Mesenchymal stem cell (in vitro differentiated cells and primary cell): ENCODE data around the gene FARS2.

ENCODE experiments used
- DNase-seq: peaks from one replicate; pipeline ENCODE4 v3.0.0-alpha.2; 2013
- H2AFZ ChIP-seq: one replicate; pipeline ENCODE4 v1.6.1; 2013; ENCODE audit warnings: low read depth, mild to moderate bottlenecking, control low read depth, inconsistent platforms, low read length, moderate library complexity
- H2AK5ac ChIP-seq: 2 replicates; pipeline ENCODE4 v1.6.1; 2013; ENCODE audit warnings: low read length, moderate library complexity, mild to moderate bottlenecking, inconsistent platforms; ENCODE audit not compliant: severe bottlenecking
- H2BK120ac ChIP-seq: one replicate; pipeline ENCODE4 v1.6.1; 2013; ENCODE audit warnings: low read depth, mild to moderate bottlenecking, inconsistent platforms, low read length, moderate library complexity
- H2BK12ac ChIP-seq, 2 experiments: one replicate each; pipeline ENCODE4 v1.6.1; 2013; ENCODE audit warnings: inconsistent platforms in 2 of 2, low read length in 2 of 2, mild to moderate bottlenecking in 2 of 2, moderate library complexity in 2 of 2, control low read depth in 1 of 2
- H2BK15ac ChIP-seq: one replicate; pipeline ENCODE4 v1.6.1; 2013; ENCODE audit warnings: mild to moderate bottlenecking, low read depth, inconsistent platforms; ENCODE audit not compliant: poor library complexity, severe bottlenecking
- H2BK5ac ChIP-seq: 2 replicates; pipeline ENCODE4 v1.6.1; 2013; ENCODE audit warnings: low read depth, mild to moderate bottlenecking, low read length, control low read depth, inconsistent platforms; ENCODE audit not compliant: poor library complexity, severe bottlenecking
- H3K14ac ChIP-seq, 2 experiments: one replicate each; pipeline ENCODE4 v1.6.1; 2013; ENCODE audit warnings: inconsistent platforms in 2 of 2, low read length in 2 of 2, control low read depth in 1 of 2, mild to moderate bottlenecking in 1 of 2, moderate library complexity in 1 of 2
- H3K18ac ChIP-seq, 2 experiments: one replicate each; pipeline ENCODE4 v1.6.1; 2013; ENCODE audit warnings: inconsistent platforms in 2 of 2, low read length in 2 of 2, control low read depth in 1 of 2, low read depth in 1 of 2, mild to moderate bottlenecking in 1 of 2
- H3K23ac ChIP-seq, 2 experiments: one replicate each; pipeline ENCODE4 v1.6.1; 2013; ENCODE audit warnings: inconsistent platforms in 2 of 2, low read length in 2 of 2, mild to moderate bottlenecking in 2 of 2, moderate library complexity in 2 of 2, control low read depth in 1 of 2
- H3K27ac ChIP-seq: 2 replicates; pipeline ENCODE4 v1.5.1; 2013; ENCODE audit warnings: mild to moderate bottlenecking, moderate library complexity, low read length, control low read depth, inconsistent platforms; ENCODE audit not compliant: poor library complexity, severe bottlenecking
- H3K27me3 ChIP-seq, 2 experiments: 2 replicates each; pipeline versions ENCODE4 v1.6.1 to v1.7.0; 2013; ENCODE audit warnings: low read length in 2 of 2, mild to moderate bottlenecking in 2 of 2, moderate library complexity in 2 of 2, control low read depth in 1 of 2, inconsistent platforms in 1 of 2; ENCODE audit not compliant: control insufficient read depth in 1 of 2, insufficient read depth in 1 of 2
- H3K36me3 ChIP-seq, 2 experiments: 2 replicates each; pipeline versions ENCODE4 v1.6.1 to v1.7.0; 2013; ENCODE audit warnings: low read length in 2 of 2, control low read depth in 1 of 2, inconsistent platforms in 1 of 2, low read depth in 1 of 2, mild to moderate bottlenecking in 1 of 2; ENCODE audit not compliant: insufficient read depth in 2 of 2, control insufficient read depth in 1 of 2
- H3K4ac ChIP-seq, 2 experiments: one replicate each; pipeline ENCODE4 v1.6.1; 2013; ENCODE audit warnings: inconsistent platforms in 2 of 2, low read length in 2 of 2, mild to moderate bottlenecking in 2 of 2, moderate library complexity in 2 of 2, control low read depth in 1 of 2, low read depth in 1 of 2
- H3K4me1 ChIP-seq: 2 replicates; pipeline ENCODE4 v1.6.1; 2013; ENCODE audit warnings: low read depth, low read length, control low read depth; ENCODE audit not compliant: control insufficient read depth, insufficient read depth
- H3K4me2 ChIP-seq: 2 replicates; pipeline ENCODE4 v1.6.1; 2013; ENCODE audit warnings: low read length, mild to moderate bottlenecking, inconsistent platforms; ENCODE audit not compliant: poor library complexity, severe bottlenecking
- H3K4me3 ChIP-seq, 2 experiments: 2 replicates each; pipeline versions ENCODE4 v1.5.1 to v1.7.0; 2013; ENCODE audit warnings: low read length in 2 of 2, mild to moderate bottlenecking in 2 of 2, control low read depth in 1 of 2, low read depth in 1 of 2; ENCODE audit not compliant: insufficient read depth in 1 of 2
- H3K79me1 ChIP-seq: replicated peaks from 2 replicates; pipeline ENCODE4 v1.6.1; 2013; ENCODE audit warnings: mild to moderate bottlenecking, control low read depth, low read length, inconsistent platforms; ENCODE audit not compliant: poor library complexity, severe bottlenecking
- H3K9ac ChIP-seq: 2 replicates; pipeline ENCODE4 v1.7.0; 2013; ENCODE audit warnings: mild to moderate bottlenecking, low read length, moderate library complexity
- H3K9me3 ChIP-seq: 2 replicates; pipeline ENCODE4 v1.7.0; 2013; ENCODE audit warnings: mild to moderate bottlenecking, low read length; ENCODE audit not compliant: control insufficient read depth
- H4K8ac ChIP-seq: one replicate; pipeline ENCODE4 v1.6.1; 2013; ENCODE audit warnings: inconsistent platforms, mild to moderate bottlenecking, low read length, moderate library complexity
- H4K91ac ChIP-seq: one replicate; pipeline ENCODE4 v1.6.1; 2013; ENCODE audit warnings: mild to moderate bottlenecking, low read length, inconsistent platforms
- WGBS: methylation state at CpG from one replicate; pipeline ENCODE4 v1.1.7; 2013; ENCODE audit warnings: mixed read lengths; 5-methylcytosine and 5-hydroxymethylcytosine counted together

FARS2 gene

DNA sequence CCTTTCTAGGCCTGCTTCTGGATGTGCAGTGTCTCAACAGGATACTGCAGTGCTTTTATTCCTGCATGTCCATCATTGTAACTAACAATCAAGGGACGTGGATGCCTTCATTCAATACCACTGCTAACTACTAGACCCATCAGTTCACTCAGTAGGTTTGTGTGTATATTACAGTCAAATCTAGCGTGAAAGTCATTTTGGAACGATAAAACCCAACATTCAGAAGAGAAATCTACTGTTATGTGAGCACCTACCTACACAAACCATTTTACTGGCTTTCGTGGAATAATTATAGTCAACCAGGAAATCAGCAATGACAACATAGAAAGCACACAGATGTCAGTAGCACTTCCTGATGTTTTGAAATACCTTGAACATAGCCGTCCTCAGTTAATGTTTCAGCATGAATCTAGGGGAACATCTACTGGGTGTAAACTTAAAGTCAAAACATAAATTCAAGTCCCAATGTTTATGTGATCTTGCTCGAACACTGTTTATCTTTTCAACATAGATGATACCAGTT, 270.6 kb downstream of the FARS2 start:
- WGBS = 90% methylated on average over 4 of the region's 6 CpGs
- Histone ChIP-seq H4K91ac (no peak overlapping the region), H3K23ac (no peak overlapping the region), H2BK5ac (no peak overlapping the region), H3K36me3 (no peaks in the 10 kb centered on the region), H3K27me3 (no peaks in the 10 kb centered on the region), H3K4me1 (no peaks in the 10 kb centered on the region), H3K9ac (no peak overlapping the region), H2AK5ac (no peak overlapping the region), H3K18ac (no peak overlapping the region), H4K8ac (no peak overlapping the region), H3K9me3 (no peaks in the 10 kb centered on the region), H3K4me2 (no peak overlapping the region), H2AFZ (no peak overlapping the region), H3K4me3 (no peak overlapping the region), H3K14ac (no peak overlapping the region), H3K79me1 (no peaks in the 10 kb centered on the region), H3K27ac (no peak overlapping the region), H2BK15ac (no peak overlapping the region), H2BK12ac (no peak overlapping the region), H2BK120ac (no peak overlapping the region), H3K4ac (no peak overlapping the region)
- DNase-seq = no peak

DNA sequence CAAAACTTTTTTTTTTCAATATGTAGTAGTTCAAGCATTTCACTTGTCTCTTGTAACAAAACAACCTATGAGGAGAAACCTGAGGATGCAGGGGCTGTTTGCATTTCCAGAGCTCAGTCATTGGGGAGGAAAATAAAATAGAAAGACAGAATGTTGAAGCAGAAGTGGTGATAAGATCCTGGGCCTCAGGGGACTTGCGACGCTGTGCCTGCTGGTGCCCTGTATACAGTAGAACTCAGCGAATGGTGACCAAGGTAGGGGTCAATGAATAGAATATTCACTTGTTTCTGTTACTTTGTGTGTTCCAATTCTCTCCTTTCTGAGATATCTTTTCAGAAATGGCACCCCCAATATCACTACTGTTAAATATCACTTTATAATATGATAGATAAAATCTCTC, 271.6 kb downstream of the FARS2 start:
- Histone ChIP-seq H3K27ac (no peak overlapping the region), H3K9me3 (no peaks in the 10 kb centered on the region), H3K36me3 (no peaks in the 10 kb centered on the region), H2BK15ac (no peak overlapping the region), H2BK120ac (no peak overlapping the region), H3K14ac (no peak overlapping the region), H3K4me2 (no peak overlapping the region), H3K4me3 (no peak overlapping the region), H4K91ac (no peak overlapping the region), H3K18ac (no peak overlapping the region), H2BK12ac (no peak overlapping the region), H3K9ac (no peak overlapping the region), H4K8ac (no peak overlapping the region), H3K27me3 (no peaks in the 10 kb centered on the region), H3K4ac (no peak overlapping the region), H2BK5ac (no peak overlapping the region), H2AK5ac (no peak overlapping the region), H3K4me1 (no peaks in the 10 kb centered on the region), H3K23ac (no peak overlapping the region), H3K79me1 (no peaks in the 10 kb centered on the region), H2AFZ (no peak overlapping the region)
- DNase-seq = no peak
- WGBS = 100% methylated on average over 2 of the region's 3 CpGs

- Histone ChIP-seq H2BK12ac (no peak overlapping the region), H3K79me1 (peaks cover under 1% of the 10 kb centered on the region), H3K9me3 (no peaks in the 10 kb centered on the region), H2BK120ac (no peak overlapping the region), H3K14ac (no peak overlapping the region), H3K18ac (no peak overlapping the region), H3K23ac (no peak overlapping the region), H3K4me2 (no peak overlapping the region), H3K4ac (no peak overlapping the region), H3K9ac (no peak overlapping the region), H3K27me3 (no peaks in the 10 kb centered on the region), H4K8ac (no peak overlapping the region), H4K91ac (no peak overlapping the region), H3K27ac (no peak overlapping the region), H3K4me1 (no peaks in the 10 kb centered on the region), H2AK5ac (no peak overlapping the region), H3K36me3 (peaks cover 0 to under 1% of the 10 kb centered on the region in 2 experiments), H2BK15ac (no peak overlapping the region), H2BK5ac (no peak overlapping the region), H3K4me3 (no peak overlapping the region), H2AFZ (no peak overlapping the region)
- DNase-seq = no peak
- WGBS = 94% methylated on average over 6 of the region's 9 CpGs
Measured at GRCh38 chr6:5534643-5535042, 273.3 kb downstream of the FARS2 start.

- H2AK5ac ChIP-seq = no peak overlapping the region
- no peak overlapping the region for H3K4me2 ChIP-seq
- 100% methylated on average over 1 of the region's 1 CpG for WGBS
- no peak overlapping the region for H2BK12ac ChIP-seq
- H4K8ac ChIP-seq = no peak overlapping the region
- no peak overlapping the region for H3K27ac ChIP-seq
- H2BK5ac ChIP-seq = no peak overlapping the region
- H3K79me1 ChIP-seq = peaks cover 1% of the 10 kb centered on the region
- H3K9me3 ChIP-seq = no peaks in the 10 kb centered on the region
- H3K23ac ChIP-seq = no peak overlapping the region
- H3K4ac ChIP-seq = no peak overlapping the region
- H4K91ac ChIP-seq = no peak overlapping the region
- H2AFZ ChIP-seq = no peak overlapping the region
- H2BK120ac ChIP-seq = no peak overlapping the region
- H3K27me3 ChIP-seq = no peaks in the 10 kb centered on the region
- H3K14ac ChIP-seq = no peak overlapping the region
- no peak overlapping the region for H3K4me3 ChIP-seq
- no peak overlapping the region for H2BK15ac ChIP-seq
- no peak overlapping the region for H3K18ac ChIP-seq
- DNase-seq = no peak
- no peaks in the 10 kb centered on the region for H3K4me1 ChIP-seq
- peaks cover 0 to 3% of the 10 kb centered on the region in 2 experiments for H3K36me3 ChIP-seq
- peak overlapping the region; percentile 24 for H3K9ac ChIP-seq
Measured at GRCh38 chr6:5536644-5537043, 275.3 kb downstream of the FARS2 start.
